Activated CD8-positive, alpha-beta memory T cell treated with anti-CD3 and anti-CD28 coated beads for 36 hours (primary cell): ENCODE data around the gene KAT6B. TPM values are rescaled to one million over a fixed set of nuclear protein-coding genes. Genes with fewer than 3 reads are reported as not detected.
"Not testable (repeated sequence)": the region's sequence is repeated elsewhere in the genome, so short reads cannot be mapped to it uniquely, and the experiment has no call there.

Experiments
- CTCF ChIA-PET: fragments of 350-600 bp; sonication (Branson Sonifier 250); formaldehyde crosslinking; loops from one replicate; lab custom pipeline; 2021; ENCODE audit warnings: antibody characterized with exemption; lab: Charles Lee
- POLR2A ChIA-PET: fragments of 350-600 bp; sonication (Branson Sonifier 250); formaldehyde crosslinking; loops from one replicate; lab custom pipeline; 2021; ENCODE audit warnings: antibody characterized with exemption; lab: Charles Lee
- total RNA-seq, 2 experiments: library from RNA; stranded (reverse); gene quantifications; one replicate each; pipeline ENCODE4 v1.2.3, GENCODE V29; 2021

Gene KAT6B
- total RNA-seq: 10 to 100 TPM; 20.2 to 20.8 TPM

- ChIA-PET POLR2A (interaction anchor here (0.5 to 0.7 kb wide), 7 partner anchors 8 to 905 kb away, joined by 3 to 5 read pairs (median 3); no protein-coding TSS in a partner anchor), CTCF (no interaction called here)
These were observed at the start of gene KAT6B for GRCh38 chr10:74826142-74827044. TSS of gene KAT6B (plus strand) at chr10:74826600. CDS start at chr10:74842858, 16,258 bp downstream.

- POLR2A ChIA-PET: no interaction called here
- CTCF ChIA-PET: no interaction called here
These were observed 47.8 kb upstream of the KAT6B start for GRCh38 chr10:74778436-74779094.

- CTCF ChIA-PET: interaction anchor here (0.9 kb wide), 1 partner anchor 31 kb away, joined by 3 read pairs; no protein-coding TSS in a partner anchor
- POLR2A ChIA-PET: not testable (repeated sequence)
These were observed 44.5 kb upstream of the KAT6B start for GRCh38 chr10:74781870-74782269.

- CTCF ChIA-PET: interaction anchor here (0.6 kb wide), 1 partner anchor 126 kb away, joined by 3 read pairs; no protein-coding TSS in a partner anchor
- POLR2A ChIA-PET: interaction anchor here (0.6 kb wide), 1 partner anchor 162 kb away, joined by 4 read pairs; no protein-coding TSS in a partner anchor
These were observed 41.9 kb upstream of the KAT6B start for GRCh38 chr10:74784462-74784861.

- ChIA-PET CTCF (no interaction called here), POLR2A (no interaction called here)
These were observed 40.3 kb upstream of the KAT6B start for GRCh38 chr10:74786126-74786525.

GRCh38 chr10:74787457-74787856, 38.9 kb upstream of the KAT6B start:
- ChIA-PET CTCF (no interaction called here), POLR2A (no interaction called here)

GRCh38 chr10:74791979-74792378, 34.4 kb upstream of the KAT6B start:
- CTCF ChIA-PET: interaction anchor here (0.7 kb wide), 1 partner anchor 30 kb away, joined by 4 read pairs; no protein-coding TSS in a partner anchor
- POLR2A ChIA-PET: not testable (repeated sequence)

- ChIA-PET POLR2A (no interaction called here), CTCF (no interaction called here)
These were observed 33.7 kb upstream of the KAT6B start for GRCh38 chr10:74792726-74793125.

GRCh38 chr10:74793240-74793639, 33.2 kb upstream of the KAT6B start:
- POLR2A ChIA-PET, CTCF ChIA-PET: not testable (repeated sequence)

- ChIA-PET CTCF (no interaction called here), POLR2A (no interaction called here)
These were observed 31.9 kb upstream of the KAT6B start for GRCh38 chr10:74794531-74794930.

- ChIA-PET CTCF (no interaction called here), POLR2A (no interaction called here)
These were observed 28.9 kb upstream of the KAT6B start for GRCh38 chr10:74797550-74797949.

GRCh38 chr10:74799721-74800221, 26.6 kb upstream of the KAT6B start:
- ChIA-PET CTCF (no interaction called here), POLR2A (no interaction called here)

GRCh38 chr10:74801447-74801846, 25.0 kb upstream of the KAT6B start:
- POLR2A ChIA-PET: no interaction called here
- CTCF ChIA-PET: no interaction called here

- POLR2A ChIA-PET: no interaction called here
- CTCF ChIA-PET: interaction anchor here (0.7 kb wide), 1 partner anchor 14 kb away, joined by 5 read pairs; no protein-coding TSS in a partner anchor
These were observed 17.9 kb upstream of the KAT6B start for GRCh38 chr10:74808501-74808900.

- ChIA-PET CTCF (no interaction called here), POLR2A (no interaction called here)
These were observed 16.3 kb upstream of the KAT6B start for GRCh38 chr10:74810087-74810486.

GRCh38 chr10:74813381-74814259, 12.8 kb upstream of the KAT6B start:
- ChIA-PET POLR2A (no interaction called here), CTCF (interaction anchor here (0.6 kb wide), 1 partner anchor 181 kb away, joined by 3 read pairs; no protein-coding TSS in a partner anchor)

GRCh38 chr10:74814797-74815196, 11.6 kb upstream of the KAT6B start:
- ChIA-PET CTCF (no interaction called here), POLR2A (no interaction called here)

GRCh38 chr10:74816824-74817498, 9.4 kb upstream of the KAT6B start:
- CTCF ChIA-PET: no interaction called here
- POLR2A ChIA-PET: no interaction called here
